ENCODE results near the gene TTC21A. TPM values are rescaled to one million over a fixed set of nuclear protein-coding genes. Genes with fewer than 3 reads are reported as not detected.

Gene TTC21A
- total RNA-seq, 4 donors from 2014 or later = 2.8 to 16.3 (median 6.1) TPM

DNA sequence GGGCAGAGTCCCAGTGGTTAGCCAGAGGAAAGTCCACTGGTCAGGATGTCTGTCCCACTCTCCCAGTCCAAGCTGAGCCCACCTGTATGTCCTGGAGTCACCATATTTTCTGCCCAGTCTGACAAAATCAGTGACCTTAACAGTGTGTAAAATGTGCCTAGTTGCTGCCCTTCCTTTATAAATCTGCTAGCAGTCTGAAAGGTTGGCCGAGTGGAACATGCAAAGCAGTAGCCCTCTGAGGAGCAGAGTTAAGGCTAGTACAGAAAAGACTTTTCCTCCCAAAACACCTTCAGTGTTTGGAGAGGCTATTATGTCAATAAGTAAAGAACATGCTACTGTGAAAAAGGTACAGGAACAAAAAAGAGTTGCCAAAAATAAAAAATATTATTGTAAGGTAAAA lies 15.3 kb downstream of the TTC21A start:
- H3K4me1 ChIP-seq = no peaks in the 10 kb centered on the region
- TF ChIP-seq, protein P1, sequence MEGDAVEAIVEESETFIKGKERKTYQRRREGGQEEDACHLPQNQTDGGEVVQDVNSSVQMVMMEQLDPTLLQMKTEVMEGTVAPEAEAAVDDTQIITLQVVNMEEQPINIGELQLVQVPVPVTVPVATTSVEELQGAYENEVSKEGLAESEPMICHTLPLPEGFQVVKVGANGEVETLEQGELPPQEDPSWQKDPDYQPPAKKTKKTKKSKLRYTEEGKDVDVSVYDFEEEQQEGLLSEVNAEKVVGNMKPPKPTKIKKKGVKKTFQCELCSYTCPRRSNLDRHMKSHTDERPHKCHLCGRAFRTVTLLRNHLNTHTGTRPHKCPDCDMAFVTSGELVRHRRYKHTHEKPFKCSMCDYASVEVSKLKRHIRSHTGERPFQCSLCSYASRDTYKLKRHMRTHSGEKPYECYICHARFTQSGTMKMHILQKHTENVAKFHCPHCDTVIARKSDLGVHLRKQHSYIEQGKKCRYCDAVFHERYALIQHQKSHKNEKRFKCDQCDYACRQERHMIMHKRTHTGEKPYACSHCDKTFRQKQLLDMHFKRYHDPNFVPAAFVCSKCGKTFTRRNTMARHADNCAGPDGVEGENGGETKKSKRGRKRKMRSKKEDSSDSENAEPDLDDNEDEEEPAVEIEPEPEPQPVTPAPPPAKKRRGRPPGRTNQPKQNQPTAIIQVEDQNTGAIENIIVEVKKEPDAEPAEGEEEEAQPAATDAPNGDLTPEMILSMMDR (IDR thresholded peaks at IDR 0.05) = no peak
- no peak for TF ChIP-seq POLR2A (IDR thresholded peaks at IDR 0.05)
- DNase-seq = no peak
- no peaks in the 10 kb centered on the region for H3K36me3 ChIP-seq
- no peaks in the 10 kb centered on the region for H3K27me3 ChIP-seq
- no peak overlapping the region for H3K27ac ChIP-seq
- no peaks in the 10 kb centered on the region for H3K9me3 ChIP-seq
- intact Hi-C loops (cut with DNase I; ENCODE audit: low total_unique reads) = no loop called here
- H3K4me3 ChIP-seq = no peak overlapping the region

- Histone ChIP-seq H3K9me3 (no peaks in the 10 kb centered on the region), H3K27me3 (no peaks in the 10 kb centered on the region), H3K4me3 (no peak overlapping the region), H3K4me1 (no peaks in the 10 kb centered on the region), H3K27ac (peak overlapping the region in 1 of 2 donors; percentile 47), H3K36me3 (no peaks in the 10 kb centered on the region)
- no peak for TF ChIP-seq POLR2A (IDR thresholded peaks at IDR 0.05)
- TF ChIP-seq, protein P1 (IDR thresholded peaks at IDR 0.05) = peak in 3 of 4 experiments; percentile 26 to 56 (median 46)
- intact Hi-C loops (cut with DNase I; ENCODE audit: low total_unique reads) = loop anchor here (5.0 kb wide), 1 partner anchor 167 kb away; no protein-coding TSS in a partner anchor
- no peak for DNase-seq
Observed at GRCh38 chr3:39124876-39125840, 17.7 kb downstream of the TTC21A start.

DNA sequence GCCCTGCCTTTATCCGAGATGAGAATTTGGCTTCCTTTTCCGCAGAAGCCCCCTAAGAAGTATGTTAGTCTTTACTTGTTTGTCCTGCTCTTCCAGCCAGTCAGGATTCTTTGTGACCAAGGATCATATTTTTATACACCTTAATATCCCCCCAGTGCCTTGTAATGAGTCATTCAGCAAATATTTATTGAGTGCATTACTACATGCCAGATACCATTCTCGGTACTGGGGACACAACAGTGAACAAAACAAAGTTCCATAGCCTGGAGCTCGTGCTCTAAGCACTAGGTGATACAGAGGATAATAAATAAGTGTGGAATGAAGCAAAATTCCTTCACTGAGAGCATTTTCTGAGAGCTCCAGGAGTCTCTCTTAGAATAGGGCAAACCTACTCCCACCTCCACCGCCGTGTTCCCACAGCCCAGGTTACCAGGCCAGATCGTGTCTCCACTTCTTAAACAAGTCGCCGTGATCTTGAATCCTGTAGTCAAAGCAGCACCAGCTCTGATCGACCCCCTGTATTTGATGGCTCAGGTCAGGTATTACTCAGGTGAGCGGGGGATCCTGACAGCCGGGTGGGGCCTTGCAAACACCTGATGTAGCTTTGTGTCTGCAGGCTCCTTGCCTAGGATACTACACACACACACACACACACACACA lies 18.5 kb downstream of the TTC21A start:
- intact Hi-C loops (cut with DNase I; ENCODE audit: low total_unique reads) = loop anchor here (5.0 kb wide), 1 partner anchor 166 kb away; no protein-coding TSS in a partner anchor
- H3K27me3 ChIP-seq = no peaks in the 10 kb centered on the region
- H3K27ac ChIP-seq = peak overlapping the region in 1 of 2 donors; percentile 47
- TF ChIP-seq, protein P1 (IDR thresholded peaks at IDR 0.05) = no peak
- no peak for TF ChIP-seq POLR2A (IDR thresholded peaks at IDR 0.05)
- no peaks in the 10 kb centered on the region for H3K4me1 ChIP-seq
- DNase-seq = no peak
- no peaks in the 10 kb centered on the region for H3K36me3 ChIP-seq
- no peak overlapping the region for H3K4me3 ChIP-seq
- no peaks in the 10 kb centered on the region for H3K9me3 ChIP-seq

DNA sequence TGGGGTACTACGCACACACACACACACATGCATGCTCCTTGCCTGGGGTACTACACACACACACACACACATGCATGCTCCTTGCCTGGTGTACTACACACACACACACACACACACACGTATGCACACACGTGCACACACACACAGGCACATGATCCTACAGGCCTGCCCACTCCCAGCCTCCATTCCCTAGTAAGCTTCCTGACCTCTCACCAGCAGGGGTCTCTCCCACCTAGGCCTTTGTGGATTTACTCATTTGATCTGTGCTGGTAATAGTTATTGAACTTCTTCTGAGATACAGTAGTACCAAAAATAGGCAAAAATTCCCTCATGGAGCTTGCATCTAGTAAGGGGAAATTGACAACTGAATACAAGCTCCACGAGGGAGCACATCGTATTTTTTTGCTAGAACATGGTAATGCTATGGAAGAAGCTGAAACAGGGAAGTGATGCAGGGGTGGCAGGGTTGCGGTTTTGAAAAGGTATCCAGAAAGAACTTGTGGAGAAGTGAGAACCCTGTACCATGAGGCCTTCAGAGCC lies 19.1 kb downstream of the TTC21A start:
- peak; percentile 51 to 61 for DNase-seq
- intact Hi-C loops (cut with DNase I; ENCODE audit: low total_unique reads) = loop anchor here (5.0 kb wide), 1 partner anchor 166 kb away; no protein-coding TSS in a partner anchor
- H3K4me3 ChIP-seq = no peak overlapping the region
- H3K27ac ChIP-seq = no peak overlapping the region
- H3K36me3 ChIP-seq = no peaks in the 10 kb centered on the region
- TF ChIP-seq POLR2A (IDR thresholded peaks at IDR 0.05) = no peak
- TF ChIP-seq, protein P1 (IDR thresholded peaks at IDR 0.05) = peak; percentile 56 to 73 (median 64)
- H3K27me3 ChIP-seq = no peaks in the 10 kb centered on the region
- no peaks in the 10 kb centered on the region for H3K9me3 ChIP-seq
- no peaks in the 10 kb centered on the region for H3K4me1 ChIP-seq
